ENCODE data around the gene LMNA.
"Not testable (repeated sequence)": the region's sequence is repeated elsewhere in the genome, so short reads cannot be mapped to it uniquely, and the experiment has no call there.

The LMNA gene

GRCh38 chr1:156164125-156164831, 49.8 kb downstream of the LMNA start:
- DNase-seq (ENCODE audit: low spot score): no peak

GRCh38 chr1:156165083-156165482, 50.6 kb downstream of the LMNA start:
- DNase-seq (ENCODE audit: low spot score): no peak

- DNase-seq (ENCODE audit: low spot score): no peak
Measured at GRCh38 chr1:156167536-156167935, 53.0 kb downstream of the LMNA start.

GRCh38 chr1:156172696-156173470, 58.4 kb downstream of the LMNA start:
- DNase-seq (ENCODE audit: low spot score): no peak

- no peak for DNase-seq (ENCODE audit: low spot score)
Measured at GRCh38 chr1:156176610-156177210, 62.2 kb downstream of the LMNA start.

GRCh38 chr1:156177919-156178654, 63.6 kb downstream of the LMNA start:
- no peak for DNase-seq (ENCODE audit: low spot score)

GRCh38 chr1:156180471-156180870, 66.0 kb downstream of the LMNA start:
- DNase-seq (ENCODE audit: low spot score): no peak

GRCh38 chr1:156181391-156181924, 66.9 kb downstream of the LMNA start:
- DNase-seq (ENCODE audit: low spot score): not testable (repeated sequence)

GRCh38 chr1:156182010-156182779, 67.7 kb downstream of the LMNA start:
- not testable (repeated sequence) for DNase-seq (ENCODE audit: low spot score)

- not testable (repeated sequence) for DNase-seq (ENCODE audit: low spot score)
Measured at GRCh38 chr1:156186347-156187177, 72.1 kb downstream of the LMNA start.

All from NAMALWA (cell line).